IMR-90 (cell line): ENCODE data around the gene HMCN1. TPM values are rescaled to one million over a fixed set of nuclear protein-coding genes. Genes with fewer than 3 reads are reported as not detected.

Source experiments
- ATAC-seq: fragments of 200-7000 bp; cut with Tn5 transposase; 2 replicates; pipeline ENCODE4 v1.9.1; 2020; ENCODE audit warnings: low read depth, mild to moderate bottlenecking, moderate library complexity
- BruUV-seq: library from RNA; stranded (reverse); fragments of 400-500 nt; replicated peaks from 2 replicates; lab custom pipeline; 2021; lab: Mats Ljungman, UMichigan
- CTCF ChIA-PET: fragments of 300-600 bp; formaldehyde crosslinking; extraction: SDS; loops from one replicate; lab custom pipeline; 2021; ENCODE audit warnings: antibody characterized with exemption; lab: Yijun Ruan, JAX
- POLR2A ChIA-PET: fragments of 300-600 bp; sonication (Branson Sonifier 250); formaldehyde crosslinking; loops from one replicate; lab custom pipeline; 2022; ENCODE audit warnings: antibody characterized with exemption; ENCODE audit not compliant: unreplicated experiment; lab: Charles Lee
- DNase-seq: peaks from one replicate; pipeline ENCODE4 v3.0.0; 2013
- H2AFZ ChIP-seq: replicated peaks from 2 replicates; pipeline ENCODE3; 2013; ENCODE audit warnings: low read length, mild to moderate bottlenecking; ENCODE audit not compliant: poor library complexity
- H2AK5ac ChIP-seq: 2 replicates; pipeline ENCODE4 v1.6.1; 2013; ENCODE audit warnings: low read depth, low read length, inconsistent platforms
- H2AK9ac ChIP-seq: replicated peaks from 2 replicates; pipeline ENCODE3; 2013; ENCODE audit warnings: mild to moderate bottlenecking, low read depth, low read length, moderate library complexity; ENCODE audit not compliant: poor library complexity
- H2BK120ac ChIP-seq: 2 replicates; pipeline ENCODE4 v1.6.1; 2013; ENCODE audit warnings: low read depth, low read length, inconsistent platforms
- H2BK15ac ChIP-seq: 3 replicates; pipeline ENCODE4 v1.6.1; 2013; ENCODE audit warnings: low read depth, low read length, inconsistent platforms
- H2BK20ac ChIP-seq: 2 replicates; pipeline ENCODE4 v1.6.1; 2013; ENCODE audit warnings: low read depth, mild to moderate bottlenecking, inconsistent platforms, low read length, moderate library complexity
- H2BK5ac ChIP-seq: 2 replicates; pipeline ENCODE4 v1.6.1; 2013; ENCODE audit warnings: mild to moderate bottlenecking, low read depth, low read length, inconsistent platforms; ENCODE audit not compliant: poor library complexity, severe bottlenecking
- H3K14ac ChIP-seq: replicated peaks from 2 replicates; pipeline ENCODE4 v1.6.1; 2013; ENCODE audit warnings: low read depth, low read length, inconsistent platforms
- H3K18ac ChIP-seq: 2 replicates; pipeline ENCODE4 v1.6.1; 2013; ENCODE audit warnings: low read depth, low read length, control low read depth
- H3K23ac ChIP-seq: 2 replicates; pipeline ENCODE4 v1.6.1; 2013; ENCODE audit warnings: low read depth, low read length, inconsistent platforms
- H3K27ac ChIP-seq: 2 replicates; pipeline ENCODE4 v1.5.1; 2013; ENCODE audit warnings: mild to moderate bottlenecking, control low read depth, low read length; ENCODE audit not compliant: insufficient read depth
- H3K27me3 ChIP-seq: 2 replicates; pipeline ENCODE4 v1.6.1; 2013; ENCODE audit warnings: low read length; ENCODE audit not compliant: control insufficient read depth, insufficient read depth
- H3K36me3 ChIP-seq: 2 replicates; pipeline ENCODE4 v1.6.1; 2013; ENCODE audit warnings: low read length, mixed read lengths; ENCODE audit not compliant: control insufficient read depth, insufficient read depth
- H3K4ac ChIP-seq: 2 replicates; pipeline ENCODE4 v1.6.1; 2013; ENCODE audit warnings: low read depth, low read length, inconsistent platforms
- H3K4me1 ChIP-seq: 2 replicates; pipeline ENCODE4 v1.6.1; 2013; ENCODE audit warnings: low read length, mixed read lengths; ENCODE audit not compliant: control insufficient read depth, insufficient read depth
- H3K4me2 ChIP-seq: 2 replicates; pipeline ENCODE4 v1.6.1; 2013; ENCODE audit warnings: low read depth, mild to moderate bottlenecking, control low read depth, low read length, moderate library complexity
- H3K4me3 ChIP-seq: 2 replicates; pipeline ENCODE4 v1.5.1; 2013; ENCODE audit warnings: low read depth, mild to moderate bottlenecking, control low read depth, low read length, moderate library complexity; ENCODE audit not compliant: insufficient read depth
- H3K56ac ChIP-seq: 2 replicates; pipeline ENCODE4 v1.6.1; 2013; ENCODE audit warnings: low read length, inconsistent platforms; ENCODE audit not compliant: insufficient read depth; ENCODE audit errors: extremely low read depth
- H3K79me1 ChIP-seq, 2 experiments: 2 replicates each; pipeline ENCODE4 v1.6.1; 2013; ENCODE audit warnings: low read length in 2 of 2, inconsistent platforms in 1 of 2, low read depth in 1 of 2
- H3K9ac ChIP-seq: 2 replicates; pipeline ENCODE4 v1.6.1; 2013; ENCODE audit warnings: low read depth, low read length, control low read depth
- H3K9me1 ChIP-seq: 2 replicates; pipeline ENCODE4 v1.6.1; 2013; ENCODE audit warnings: low read length, inconsistent platforms; ENCODE audit not compliant: insufficient read depth
- H3K9me3 ChIP-seq: 2 replicates; pipeline ENCODE4 v1.6.1; 2013; ENCODE audit warnings: low read length; ENCODE audit not compliant: control insufficient read depth, insufficient read depth
- H4K20me1 ChIP-seq: 2 replicates; pipeline ENCODE4 v1.6.1; 2013; ENCODE audit warnings: low read length, inconsistent platforms; ENCODE audit not compliant: insufficient read depth
- H4K5ac ChIP-seq: 2 replicates; pipeline ENCODE4 v1.6.1; 2013; ENCODE audit warnings: mild to moderate bottlenecking, low read depth, low read length, control low read depth
- H4K8ac ChIP-seq, 2 experiments: 2 replicates each; pipeline ENCODE4 v1.6.1; 2013; ENCODE audit warnings: low read depth in 2 of 2, low read length in 2 of 2, control low read depth in 1 of 2, inconsistent platforms in 1 of 2
- H4K91ac ChIP-seq: 2 replicates; pipeline ENCODE4 v1.6.1; 2013; ENCODE audit warnings: low read depth, low read length, inconsistent platforms; ENCODE audit not compliant: insufficient read depth
- BHLHE40 ChIP-seq: fragments of 150-350 bp; IDR thresholded peaks from 2 replicates; pipeline ENCODE4 v1.6.1; 2016; ENCODE audit warnings: mild to moderate bottlenecking, low read depth, low read length
- CEBPB ChIP-seq: IDR thresholded peaks from 2 replicates; pipeline ENCODE4 v1.6.1; 2012; ENCODE audit warnings: low read depth, low read length, improper control_type of control experiment
- CHD1 ChIP-seq: IDR thresholded peaks from 2 replicates; pipeline ENCODE4 v1.6.1; 2012; ENCODE audit warnings: low read depth, low read length, improper control_type of control experiment
- ELK1 ChIP-seq: fragments of 150-350 bp; IDR thresholded peaks from 2 replicates; pipeline ENCODE4 v1.6.1; 2016; ENCODE audit warnings: low read depth, mild to moderate bottlenecking, low read length, moderate library complexity, borderline replicate concordance
- MAFK ChIP-seq: IDR thresholded peaks from 2 replicates; pipeline ENCODE4 v1.6.1; 2012; ENCODE audit warnings: low read depth, low read length, improper control_type of control experiment
- MAZ ChIP-seq: IDR thresholded peaks from 2 replicates; pipeline ENCODE4 v1.6.1; 2012; ENCODE audit warnings: low read depth, mild to moderate bottlenecking, low read length, improper control_type of control experiment, moderate library complexity, borderline replicate concordance
- MXI1 ChIP-seq: IDR thresholded peaks from 2 replicates; pipeline ENCODE4 v1.6.1; 2012; ENCODE audit warnings: low read depth, mild to moderate bottlenecking, low read length, moderate library complexity, borderline replicate concordance
- NFE2L2 ChIP-seq: fragments of 150-350 bp; IDR thresholded peaks from 2 replicates; pipeline ENCODE4 v1.6.1; 2016; ENCODE audit warnings: low read depth, mild to moderate bottlenecking, low read length
- POLR2A ChIP-seq: IDR thresholded peaks from 2 replicates; pipeline ENCODE4 v1.6.1; 2012; ENCODE audit warnings: mild to moderate bottlenecking, low read depth, low read length
- RAD21 ChIP-seq: IDR thresholded peaks from 2 replicates; pipeline ENCODE4 v1.6.1; 2012; ENCODE audit warnings: low read length, improper control_type of control experiment
- RCOR1 ChIP-seq: IDR thresholded peaks from 2 replicates; pipeline ENCODE4 v1.6.1; 2012; ENCODE audit warnings: mild to moderate bottlenecking, low read length, improper control_type of control experiment; ENCODE audit not compliant: insufficient replicate concordance
- RFX5 ChIP-seq: IDR thresholded peaks from 2 replicates; pipeline ENCODE4 v1.8.0; 2012; ENCODE audit warnings: low read depth, mild to moderate bottlenecking, low read length, moderate library complexity
- SMC3 ChIP-seq: fragments of 150-350 bp; IDR thresholded peaks from 2 replicates; pipeline ENCODE4 v1.6.1; 2016; ENCODE audit warnings: low read depth, mild to moderate bottlenecking, antibody characterized with exemption, low read length, moderate library complexity
- USF2 ChIP-seq: fragments of 150-350 bp; IDR thresholded peaks from 2 replicates; pipeline ENCODE4 v1.6.1; 2017; ENCODE audit warnings: mild to moderate bottlenecking, antibody characterized with exemption, low read length, low read depth
- WGBS, 2 experiments: methylation state at CpG; one replicate each; pipeline versions ENCODE4 v1.1.5 to v1.1.7; 2013; ENCODE audit warnings: missing lambda C conversion rate in 2 of 2; ENCODE audit not compliant: insufficient read length in 1 of 2; ENCODE audit errors: extremely low coverage in 2 of 2; 5-methylcytosine and 5-hydroxymethylcytosine counted together
- dilution Hi-C: fragments of 300-500 bp; cut with HindIII; formaldehyde crosslinking; loops from one replicate; pipeline ENCODE4 v1.14.3; 2018; ENCODE audit warnings: low sequenced_read_pairs; ENCODE audit not compliant: unreplicated experiment
- in situ Hi-C: fragments of 300-500 bp; cut with MboI; formaldehyde crosslinking; loops from 3 replicates; pipeline ENCODE4 v1.14.3; 2019; ENCODE audit warnings: low sequenced_read_pairs, inconsistent platforms, mixed read lengths
- intact Hi-C: fragments of 100-400 bp; cut with micrococcal nuclease; formaldehyde crosslinking; loops from 2 replicates; pipeline ENCODE4 v1.10.0; 2022
- polyA plus RNA-seq, 3 experiments: library from polyadenylated mRNA; depleted of rRNA; stranded (reverse); fragments of >200 nt; gene quantifications; 2 replicates each; pipeline ENCODE4 v1.2.3, GENCODE V29; 2012; ENCODE audit warnings: low replicate concordance in 1 of 3
- total RNA-seq: library from RNA; depleted of rRNA; stranded (reverse); fragments of >200 nt; gene quantifications from 2 replicates; pipeline ENCODE4 v1.2.3, GENCODE V29; 2012
- TF ChIP-seq, protein P1 (sequence below): conservative IDR thresholded peaks from 2 replicates; pipeline ENCODE4 v1.5.1; 2012; ENCODE audit warnings: mild to moderate bottlenecking, low read depth, low read length, improper control_type of control experiment

HMCN1 gene
- total and polyA plus RNA-seq, 2 of the 4 experiments (the other 2 are of a cell fraction), result 6.1 to 11.7 TPM

GRCh38 chr1:186044079-186044685, 310.0 kb downstream of the HMCN1 start:
- Histone ChIP-seq H3K79me1 (no peaks in the 10 kb centered on the region), H3K9ac (no peak overlapping the region), H4K91ac (no peak overlapping the region), H3K36me3 (no peaks in the 10 kb centered on the region), H3K56ac (no peak overlapping the region), H4K20me1 (no peaks in the 10 kb centered on the region), H3K4ac (no peak overlapping the region), H2BK120ac (no peak overlapping the region), H3K27ac (no peak overlapping the region), H3K27me3 (no peaks in the 10 kb centered on the region), H4K5ac (no peak overlapping the region), H3K4me2 (no peak overlapping the region), H2BK20ac (no peak overlapping the region), H3K9me3 (no peaks in the 10 kb centered on the region), H3K14ac (no peak overlapping the region), H3K4me3 (no peak overlapping the region), H2AK9ac (no peak overlapping the region), H2BK5ac (no peak overlapping the region), H2AK5ac (no peak overlapping the region), H3K9me1 (no peaks in the 10 kb centered on the region), H3K4me1 (no peaks in the 10 kb centered on the region), H2AFZ (no peak overlapping the region), H2BK15ac (no peak overlapping the region), H3K18ac (no peak overlapping the region), H3K23ac (no peak overlapping the region), H4K8ac (no peak overlapping the region)
- 20% methylated on average over 1 of the region's 3 CpGs; no CpG with 5 or more reads in 1 of the 2 experiments for WGBS, 2 experiments
- ChIA-PET POLR2A (no interaction called here), CTCF (no interaction called here)
- BruUV-seq, result no TSS peak
- ATAC-seq (no peak), DNase-seq (no peak)
- dilution Hi-C loops (no loop called here), intact Hi-C loops (loop anchor here (10.0 kb wide), 1 partner anchor 49 kb away; no protein-coding TSS in a partner anchor), in situ Hi-C loops (no loop called here)
- TF ChIP-seq ELK1, result no peak
- no peak for TF ChIP-seq POLR2A
- TF ChIP-seq MAFK, result no peak
- TF ChIP-seq USF2, result no peak
- TF ChIP-seq RCOR1, result no peak
- TF ChIP-seq CEBPB, result no peak
- no peak for TF ChIP-seq MXI1
- TF ChIP-seq RAD21, result no peak
- no peak for TF ChIP-seq RFX5
- TF ChIP-seq BHLHE40, result no peak
- TF ChIP-seq MAZ, result no peak
- no peak for TF ChIP-seq SMC3
- TF ChIP-seq CHD1, result no peak
- TF ChIP-seq, protein P1, sequence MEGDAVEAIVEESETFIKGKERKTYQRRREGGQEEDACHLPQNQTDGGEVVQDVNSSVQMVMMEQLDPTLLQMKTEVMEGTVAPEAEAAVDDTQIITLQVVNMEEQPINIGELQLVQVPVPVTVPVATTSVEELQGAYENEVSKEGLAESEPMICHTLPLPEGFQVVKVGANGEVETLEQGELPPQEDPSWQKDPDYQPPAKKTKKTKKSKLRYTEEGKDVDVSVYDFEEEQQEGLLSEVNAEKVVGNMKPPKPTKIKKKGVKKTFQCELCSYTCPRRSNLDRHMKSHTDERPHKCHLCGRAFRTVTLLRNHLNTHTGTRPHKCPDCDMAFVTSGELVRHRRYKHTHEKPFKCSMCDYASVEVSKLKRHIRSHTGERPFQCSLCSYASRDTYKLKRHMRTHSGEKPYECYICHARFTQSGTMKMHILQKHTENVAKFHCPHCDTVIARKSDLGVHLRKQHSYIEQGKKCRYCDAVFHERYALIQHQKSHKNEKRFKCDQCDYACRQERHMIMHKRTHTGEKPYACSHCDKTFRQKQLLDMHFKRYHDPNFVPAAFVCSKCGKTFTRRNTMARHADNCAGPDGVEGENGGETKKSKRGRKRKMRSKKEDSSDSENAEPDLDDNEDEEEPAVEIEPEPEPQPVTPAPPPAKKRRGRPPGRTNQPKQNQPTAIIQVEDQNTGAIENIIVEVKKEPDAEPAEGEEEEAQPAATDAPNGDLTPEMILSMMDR, result no peak
- no peak for TF ChIP-seq NFE2L2
